Measurements from ENCODE around the gene SH2D5.

The SH2D5 gene

GRCh38 chr1:20732588-20733359 lies at the start of gene SH2D5:
Gene SH2D5, minus strand, starts transcription at chr1:20732703. Its CDS starts 4,659 bp downstream, at chr1:20728044.
- DNase-seq (ENCODE audit: low read depth in 1 of 2, low spot score in 1 of 2), result peak; percentile 60 to 78

DNA sequence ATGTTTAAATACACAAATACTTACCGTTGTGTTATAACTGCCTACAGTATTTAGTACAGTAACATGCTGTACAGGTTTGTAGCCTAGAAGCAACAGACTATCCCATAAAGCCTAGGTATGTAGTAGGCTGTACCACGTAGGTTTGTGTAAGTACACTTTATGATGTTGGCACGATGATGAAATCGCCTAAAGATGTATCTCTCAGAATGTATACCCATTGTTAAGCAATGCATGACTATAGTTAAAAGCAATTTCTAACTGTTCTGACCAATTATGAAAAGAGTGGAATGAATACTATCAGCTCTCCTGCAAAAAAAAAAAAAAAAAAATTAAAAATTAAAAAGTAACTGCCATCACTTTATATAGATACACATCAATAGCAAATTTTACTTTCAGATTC lies 43.2 kb upstream of the SH2D5 start:
- no peak for DNase-seq (ENCODE audit: low read depth in 1 of 2, low spot score in 1 of 2)

DNA sequence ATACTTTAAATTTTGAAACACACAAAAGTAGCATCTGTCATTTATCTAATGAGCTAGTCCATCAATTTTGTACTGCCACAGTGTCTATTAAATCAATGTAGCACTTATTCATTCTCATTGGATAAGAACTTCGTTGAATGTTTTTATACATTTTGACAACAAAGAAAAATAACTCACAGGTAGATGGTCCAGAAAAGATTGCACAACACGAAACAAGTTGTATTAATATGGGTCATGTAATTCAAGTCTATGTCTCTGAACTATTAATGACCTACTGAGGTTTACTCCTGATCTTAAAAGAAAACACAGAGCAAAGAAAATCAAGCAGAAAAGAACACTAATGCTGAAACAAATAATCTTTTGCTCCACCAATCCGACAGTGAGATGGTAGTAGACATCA lies 39.3 kb upstream of the SH2D5 start:
- DNase-seq (ENCODE audit: low read depth in 1 of 2, low spot score in 1 of 2), result no peak

DNA sequence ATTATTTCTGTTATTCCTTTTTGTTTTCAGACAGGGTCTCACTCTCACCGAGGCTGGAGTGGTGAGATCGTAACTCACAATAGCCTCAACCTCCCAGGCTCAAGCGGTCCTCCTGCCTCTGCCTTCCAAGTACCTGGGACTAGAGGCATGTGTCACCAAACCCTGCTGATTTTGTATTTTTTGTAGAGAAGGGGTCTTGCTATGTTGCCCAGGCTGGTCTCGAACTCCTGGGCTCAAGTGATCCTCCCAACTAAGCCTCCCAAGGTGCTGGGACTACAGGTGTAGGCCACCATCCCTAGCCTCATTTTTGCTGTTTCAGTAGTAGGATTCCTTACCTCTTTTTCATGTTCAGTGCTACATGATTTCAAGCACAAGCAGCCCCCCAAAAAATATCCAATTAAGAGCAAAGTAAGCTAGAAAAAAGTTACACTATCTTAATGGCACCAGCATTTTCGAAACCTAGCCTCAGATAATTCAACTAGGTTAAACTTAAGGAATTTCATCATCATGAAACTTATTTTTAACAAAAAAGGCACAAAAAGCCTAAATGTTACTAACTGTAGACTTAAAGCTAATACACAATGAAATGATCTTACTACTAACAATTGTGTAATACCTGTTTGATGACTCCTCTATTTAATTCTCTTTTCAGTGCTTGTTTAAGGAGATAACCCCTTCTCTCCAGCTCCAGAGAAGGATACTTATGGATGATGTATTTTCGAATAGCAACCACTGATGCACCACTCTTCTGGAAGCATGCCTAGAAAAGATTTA lies 38.0 kb upstream of the SH2D5 start:
- no peak for DNase-seq (ENCODE audit: low read depth in 1 of 2, low spot score in 1 of 2)

DNA sequence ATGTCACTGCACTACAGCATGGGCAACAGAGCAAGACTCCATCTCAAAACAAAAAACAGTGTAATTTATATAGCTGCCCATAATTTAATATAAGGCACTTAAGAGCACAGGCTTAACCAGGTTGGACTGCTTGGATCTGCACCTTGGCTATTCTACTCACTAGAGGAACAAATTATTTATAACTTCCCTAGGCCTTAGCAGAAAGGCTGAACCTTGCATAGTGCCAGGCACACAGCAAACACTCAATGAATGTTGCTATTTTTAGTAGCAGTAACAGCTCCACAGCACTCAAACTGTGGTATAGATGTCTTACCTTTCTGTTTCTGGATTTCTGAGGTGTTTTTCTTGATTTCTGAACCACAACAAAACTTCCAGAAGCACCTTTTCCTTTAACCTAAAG lies 34.8 kb upstream of the SH2D5 start:
- DNase-seq (ENCODE audit: low read depth in 1 of 2, low spot score in 1 of 2), result no peak

DNA sequence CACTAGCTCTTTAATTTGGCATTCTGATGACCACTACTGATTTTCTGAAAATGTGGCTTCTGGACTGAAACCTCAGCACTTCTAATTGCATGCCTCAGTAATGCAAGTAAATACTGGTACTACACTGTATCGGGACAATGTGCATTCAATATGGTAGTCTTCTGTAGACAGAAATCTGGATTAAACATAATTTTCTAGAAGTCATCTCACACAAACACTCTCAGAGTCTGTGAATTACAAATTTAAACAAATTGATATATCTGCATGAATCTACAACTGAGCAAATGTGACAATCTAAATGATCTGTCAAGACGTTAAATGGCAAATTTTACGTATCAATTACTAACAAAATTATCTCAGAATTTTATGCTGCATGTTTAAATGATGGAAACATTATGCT lies 30.9 kb upstream of the SH2D5 start:
- DNase-seq (ENCODE audit: low read depth in 1 of 2, low spot score in 1 of 2), result no peak

GRCh38 chr1:20760322-20760721 lies 27.8 kb upstream of the SH2D5 start:
- DNase-seq (ENCODE audit: low read depth in 1 of 2, low spot score in 1 of 2), result no peak

- DNase-seq (ENCODE audit: low read depth in 1 of 2, low spot score in 1 of 2), result no peak
These were observed 21.1 kb upstream of the SH2D5 start for GRCh38 chr1:20753589-20753988.

- DNase-seq (ENCODE audit: low read depth in 1 of 2, low spot score in 1 of 2), result no peak
These were observed 19.0 kb upstream of the SH2D5 start for GRCh38 chr1:20751462-20751990.

GRCh38 chr1:20742671-20743070 lies 10.2 kb upstream of the SH2D5 start:
- DNase-seq (ENCODE audit: low read depth in 1 of 2, low spot score in 1 of 2), result no peak

GRCh38 chr1:20740781-20741180 lies 8.3 kb upstream of the SH2D5 start:
- DNase-seq (ENCODE audit: low read depth in 1 of 2, low spot score in 1 of 2), result no peak

DNA sequence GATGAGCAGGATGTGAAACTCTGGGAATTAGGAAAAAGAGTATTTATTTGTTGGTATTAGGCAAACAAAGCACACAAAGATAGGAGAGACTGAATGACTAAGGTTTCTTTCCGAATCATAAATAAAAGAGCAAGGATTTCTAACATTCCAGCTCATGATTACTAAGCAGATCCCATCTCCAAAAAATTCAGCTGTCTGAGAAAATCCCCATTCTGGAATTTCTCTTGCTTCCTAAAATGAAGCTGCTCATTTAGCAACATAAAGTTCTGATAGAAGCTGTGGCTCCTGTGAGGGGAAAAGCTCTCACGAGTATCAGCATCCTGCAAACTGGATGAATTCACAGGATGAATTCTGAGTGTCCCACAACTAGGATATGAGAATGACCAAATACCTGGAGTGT lies 6.7 kb upstream of the SH2D5 start:
- DNase-seq (ENCODE audit: low read depth in 1 of 2, low spot score in 1 of 2), result no peak

DNA sequence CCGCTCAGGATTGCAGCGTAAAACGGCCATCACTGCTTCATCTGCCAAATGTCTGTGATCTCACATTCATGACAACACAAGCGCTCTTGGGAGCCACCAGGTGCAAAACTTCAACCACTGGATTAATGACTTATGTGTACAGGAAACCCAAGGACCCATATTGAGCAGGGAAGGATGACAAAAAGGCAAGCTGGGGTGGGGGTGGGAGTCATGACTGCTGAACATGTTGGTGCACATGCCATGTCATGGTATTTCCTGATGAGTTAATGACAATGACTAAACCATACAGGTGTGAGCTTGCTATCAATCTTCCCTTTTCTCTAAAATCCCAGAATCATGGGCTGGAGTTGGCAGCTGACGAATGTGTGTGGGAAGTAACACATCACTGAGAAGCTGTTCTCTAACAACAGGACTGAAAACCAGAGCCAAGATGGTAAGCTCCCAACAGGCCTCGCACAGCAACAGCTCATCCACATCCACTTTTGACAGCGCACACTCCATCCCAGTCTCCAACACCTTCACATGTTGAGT lies 3.1 kb upstream of the SH2D5 start:
- DNase-seq (ENCODE audit: low read depth in 1 of 2, low spot score in 1 of 2), result no peak

DNA sequence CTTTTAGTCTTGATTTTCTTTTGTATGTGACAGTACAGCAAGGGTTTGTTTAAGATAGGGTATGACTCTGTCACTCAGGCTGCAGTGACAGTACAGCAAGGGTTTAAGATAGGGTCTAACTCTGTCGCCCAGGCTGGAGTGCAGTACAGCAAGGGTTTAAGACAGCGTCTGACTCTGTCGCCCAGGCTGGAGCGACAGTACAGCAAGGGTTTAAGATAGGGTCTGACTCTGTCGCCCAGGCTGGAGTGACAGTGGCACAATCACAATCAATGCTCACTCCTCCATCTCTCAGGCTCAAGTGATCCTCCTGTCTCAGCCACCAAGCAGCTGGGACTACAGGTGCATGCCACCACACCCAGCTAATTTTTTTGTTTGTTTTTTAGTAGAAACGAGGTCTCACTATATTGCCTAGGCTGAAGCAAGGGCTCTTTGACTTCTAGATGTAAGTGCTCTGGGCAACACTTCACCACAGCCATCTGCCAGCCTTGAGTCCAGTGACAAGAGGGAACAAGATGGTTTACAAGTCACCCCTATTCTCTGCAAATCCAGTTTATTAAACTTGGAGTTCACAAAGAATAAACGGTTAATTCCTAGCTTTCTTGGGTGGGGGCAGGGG lies 965 bp upstream of the SH2D5 start:
- DNase-seq (ENCODE audit: low read depth in 1 of 2, low spot score in 1 of 2), result no peak

GRCh38 chr1:20732071-20732587 lies 374 bp downstream of the SH2D5 start:
- DNase-seq (ENCODE audit: low read depth in 1 of 2, low spot score in 1 of 2), result peak; percentile 31 to 35

- DNase-seq (ENCODE audit: low read depth in 1 of 2, low spot score in 1 of 2), result no peak
These were observed 1.2 kb downstream of the SH2D5 start for GRCh38 chr1:20731057-20731991.

DNA sequence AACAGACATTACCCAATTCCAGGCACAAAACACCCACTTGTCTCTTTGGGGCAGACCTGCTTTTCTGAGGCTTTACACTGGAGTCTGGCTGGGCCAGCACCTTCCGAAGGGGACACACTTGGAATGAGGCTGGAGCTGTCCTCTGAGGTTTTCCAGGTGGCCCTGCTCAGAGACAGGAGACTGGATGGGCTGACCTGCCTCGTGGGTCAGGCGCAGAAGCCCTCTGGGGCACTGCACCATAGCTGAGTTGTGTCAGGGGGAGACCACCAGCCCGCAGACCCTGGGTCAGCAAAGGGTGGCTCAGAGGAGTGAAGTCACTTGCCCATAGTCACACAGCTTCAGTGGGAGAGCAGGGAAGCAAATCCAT lies 1.8 kb downstream of the SH2D5 start:
- DNase-seq (ENCODE audit: low read depth in 1 of 2, low spot score in 1 of 2), result no peak

GRCh38 chr1:20729990-20730689 lies 2.4 kb downstream of the SH2D5 start:
- no peak for DNase-seq (ENCODE audit: low read depth in 1 of 2, low spot score in 1 of 2)

DNA sequence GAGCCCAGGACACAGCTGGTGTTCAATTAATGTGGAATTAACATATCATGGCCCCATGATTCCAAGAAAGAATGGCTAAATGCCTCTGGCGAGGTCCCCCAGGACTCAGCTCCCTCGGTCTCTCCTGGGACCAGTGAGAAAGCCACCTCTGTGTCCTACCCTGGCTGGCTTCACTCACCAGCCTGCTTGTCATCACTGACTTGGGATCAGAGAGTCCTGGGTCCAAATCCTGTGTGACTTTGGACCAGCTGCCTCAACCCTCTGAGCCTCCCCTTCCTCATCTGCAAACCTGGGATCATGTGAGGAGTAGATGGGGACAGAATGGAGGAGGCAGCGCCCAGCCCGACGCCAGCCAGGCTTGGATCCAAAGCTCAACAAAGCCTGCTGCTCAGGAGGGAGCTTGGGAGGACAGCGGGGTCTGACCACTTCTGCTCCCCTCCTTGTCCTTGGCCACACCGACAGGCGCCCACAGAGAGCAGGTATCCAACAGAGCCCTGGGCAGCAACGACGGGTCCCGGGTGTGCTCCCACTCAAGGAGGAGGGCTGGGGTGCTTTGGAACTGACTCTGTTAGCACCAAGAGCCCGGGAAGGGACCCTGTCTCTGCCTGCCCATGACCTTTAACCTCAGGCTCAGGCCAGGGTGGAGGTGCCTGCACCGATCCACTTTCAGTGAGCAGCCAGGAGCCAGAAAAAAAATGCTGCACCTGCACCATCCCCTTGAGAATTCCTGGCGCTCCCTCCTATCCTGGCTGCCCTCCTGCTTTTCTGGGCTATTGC lies 3.2 kb downstream of the SH2D5 start:
- no peak for DNase-seq (ENCODE audit: low read depth in 1 of 2, low spot score in 1 of 2)

Data from activated CD4-positive, alpha-beta T cell treated with anti-CD3 and anti-CD28 coated beads, Interleukin-2, amount 50 U/mL, for 24 hours (primary cell).